HG02885 (cell line): Measurements from ENCODE around the gene TAF3.
"Not testable (repeated sequence)": the region's sequence is repeated elsewhere in the genome, so short reads cannot be mapped to it uniquely, and the experiment has no call there.

ENCODE experiments used
- ATAC-seq: cut with Tn5 transposase; IDR thresholded peaks from one replicate; pipeline ENCODE4 v1.9.1; 2021; ENCODE audit warnings: mild to moderate bottlenecking; ENCODE audit not compliant: unreplicated experiment, poor library complexity

The TAF3 gene

DNA sequence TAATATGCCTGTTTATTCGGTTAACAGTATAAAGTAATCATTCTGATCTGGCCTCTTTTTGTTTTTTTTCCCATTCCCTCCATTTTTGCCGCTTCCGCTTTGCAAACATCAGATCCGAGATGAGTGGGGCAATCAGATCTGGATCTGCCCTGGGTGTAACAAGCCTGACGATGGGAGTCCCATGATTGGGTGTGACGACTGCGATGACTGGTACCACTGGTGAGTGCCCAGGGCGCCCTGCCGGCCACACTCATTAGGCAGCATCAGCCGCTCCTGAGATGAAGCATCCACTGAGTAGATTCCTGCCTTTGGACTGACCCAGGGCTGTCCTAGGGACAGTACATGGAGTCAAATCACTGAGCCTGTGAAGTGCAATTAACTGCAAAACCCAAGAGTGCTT lies 195.3 kb downstream of the TAF3 start:
- ATAC-seq: no peak

DNA sequence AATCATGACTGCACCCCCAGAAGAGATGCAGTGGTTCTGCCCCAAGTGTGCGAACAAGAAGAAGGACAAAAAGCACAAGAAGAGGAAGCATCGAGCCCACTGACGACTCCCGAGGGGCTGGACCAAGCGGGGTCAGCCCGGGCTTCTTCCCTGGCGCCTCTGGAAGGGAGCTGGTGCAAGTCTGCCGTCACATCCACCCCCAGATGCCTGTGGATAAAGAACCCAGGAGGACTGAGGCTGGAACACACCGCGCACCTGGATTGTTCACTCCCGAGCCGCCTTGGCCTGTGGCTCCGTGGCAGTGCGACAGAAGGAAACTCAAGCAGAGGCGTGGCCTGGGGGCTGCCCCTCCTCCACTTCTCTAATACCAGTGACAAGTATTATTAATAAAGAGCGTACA lies 196.3 kb downstream of the TAF3 start:
- ATAC-seq: no peak

DNA sequence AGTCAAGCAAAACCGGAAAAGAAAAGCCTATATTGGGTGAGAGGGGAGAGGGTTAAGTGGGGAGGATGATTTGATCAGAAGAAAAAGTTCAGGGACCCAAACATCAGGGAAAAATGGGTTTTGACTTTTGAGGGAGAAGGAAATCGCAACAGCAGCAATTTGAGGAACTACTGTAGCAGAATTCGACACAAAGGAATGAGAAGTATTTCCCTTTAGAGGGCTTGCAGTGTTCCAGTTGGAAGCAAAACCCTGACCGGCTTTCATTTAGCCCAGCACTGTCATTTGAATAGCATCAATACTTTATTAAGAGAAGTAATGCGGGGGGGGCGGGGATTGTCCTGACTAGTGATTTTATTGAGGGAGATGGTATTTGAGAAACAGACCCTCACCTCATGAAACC lies 199.0 kb downstream of the TAF3 start:
- ATAC-seq: no peak

DNA sequence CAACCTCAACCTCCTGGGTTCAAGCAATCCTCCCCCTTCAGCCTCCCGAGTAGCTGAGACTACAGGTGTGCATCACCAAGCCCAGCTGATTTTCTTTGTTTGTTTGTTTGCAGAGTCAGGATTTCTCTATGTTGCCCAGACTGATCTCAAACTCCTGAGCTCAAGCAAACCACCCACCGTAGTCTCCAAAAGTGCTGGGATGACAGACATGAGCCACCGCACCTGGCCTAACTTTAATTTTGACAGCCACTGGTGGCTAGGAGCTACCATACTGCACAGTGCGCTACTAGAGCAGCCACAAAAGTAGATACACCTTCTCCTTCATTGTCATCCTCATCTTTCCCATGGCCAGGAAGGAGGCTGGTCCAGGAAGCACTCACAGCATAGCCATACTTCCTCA lies 205.0 kb downstream of the TAF3 start:
- ATAC-seq: no peak

DNA sequence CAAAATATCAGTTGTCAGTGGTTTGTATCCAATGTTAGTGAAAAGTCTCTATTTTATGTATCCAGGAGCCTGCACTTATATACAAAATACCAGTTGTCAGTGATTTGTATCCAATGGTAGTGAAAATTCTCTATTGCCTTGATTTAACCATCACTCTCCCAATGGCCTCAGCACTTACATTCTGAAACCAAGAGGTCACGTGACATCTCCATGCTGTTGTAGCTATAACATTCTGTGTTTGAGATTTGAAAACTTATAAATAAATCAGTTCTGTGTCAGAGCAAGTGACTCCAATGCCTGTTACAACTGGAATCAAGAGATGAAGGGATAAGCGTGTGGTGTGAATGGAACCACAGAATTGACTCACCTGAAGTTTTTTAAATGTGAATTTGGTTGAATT lies 205.5 kb downstream of the TAF3 start:
- no peak for ATAC-seq

DNA sequence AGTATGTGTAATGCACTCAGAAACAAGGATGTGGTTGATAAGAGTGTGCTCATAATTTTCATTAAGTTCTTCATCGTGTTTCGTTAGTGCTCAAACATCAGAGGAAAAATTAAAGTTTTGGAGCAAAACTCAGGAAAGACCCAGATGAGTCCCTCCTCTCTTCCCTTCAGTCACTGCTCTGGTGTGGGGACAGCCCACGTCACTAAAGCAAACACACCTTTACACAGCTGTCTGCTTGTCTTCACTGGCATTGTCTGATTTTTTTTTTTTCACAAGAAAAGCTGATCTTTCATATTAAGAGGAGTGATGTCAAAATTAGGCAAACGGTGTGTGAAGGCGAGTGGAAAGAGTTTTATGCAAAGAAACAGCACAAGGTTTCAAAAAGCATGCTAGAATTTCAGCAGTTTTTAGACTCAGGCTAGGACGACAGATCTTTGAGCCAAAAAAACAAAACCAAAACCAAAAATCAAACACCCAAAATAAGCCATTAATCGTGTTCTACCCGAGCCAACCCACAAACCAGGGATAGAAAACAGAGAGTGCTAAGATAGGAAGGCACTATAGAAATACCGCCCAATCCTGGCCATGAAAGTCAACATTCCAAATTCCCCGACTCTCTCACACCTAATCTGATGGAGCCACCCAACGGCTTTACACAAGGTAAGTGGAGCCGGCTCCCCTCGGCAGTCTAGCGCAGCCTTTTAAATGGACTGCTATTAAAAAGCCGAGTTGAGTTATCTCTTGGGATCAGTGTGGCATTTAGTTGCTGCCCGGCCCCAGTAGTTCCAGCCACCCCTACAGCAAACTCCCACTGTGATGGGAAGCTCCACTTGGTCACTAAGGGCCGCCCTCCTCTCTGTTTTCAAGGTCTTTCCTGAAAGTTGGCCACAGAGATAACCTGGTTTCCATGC lies 208.3 kb downstream of the TAF3 start:
- ATAC-seq: no peak

DNA sequence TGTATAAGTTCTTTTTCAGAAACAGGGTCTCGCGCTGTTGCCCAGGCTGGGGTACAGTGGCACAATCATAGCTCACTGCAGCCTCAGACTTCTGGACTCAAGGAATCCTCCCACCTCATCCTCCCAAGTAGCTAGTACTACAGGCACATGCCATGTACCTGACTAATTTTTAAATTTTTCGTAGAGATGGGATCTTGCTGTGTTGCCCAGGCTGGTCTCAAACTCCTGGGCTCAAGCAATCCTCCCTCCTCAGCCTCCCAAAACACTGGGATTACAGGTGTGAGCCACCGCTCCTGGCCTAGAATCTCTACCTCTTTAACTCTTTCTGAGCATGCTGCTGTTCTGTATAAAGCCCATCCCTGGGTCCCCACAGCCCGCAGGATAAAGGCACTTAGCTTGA lies 212.9 kb downstream of the TAF3 start:
- not testable (repeated sequence) for ATAC-seq

DNA sequence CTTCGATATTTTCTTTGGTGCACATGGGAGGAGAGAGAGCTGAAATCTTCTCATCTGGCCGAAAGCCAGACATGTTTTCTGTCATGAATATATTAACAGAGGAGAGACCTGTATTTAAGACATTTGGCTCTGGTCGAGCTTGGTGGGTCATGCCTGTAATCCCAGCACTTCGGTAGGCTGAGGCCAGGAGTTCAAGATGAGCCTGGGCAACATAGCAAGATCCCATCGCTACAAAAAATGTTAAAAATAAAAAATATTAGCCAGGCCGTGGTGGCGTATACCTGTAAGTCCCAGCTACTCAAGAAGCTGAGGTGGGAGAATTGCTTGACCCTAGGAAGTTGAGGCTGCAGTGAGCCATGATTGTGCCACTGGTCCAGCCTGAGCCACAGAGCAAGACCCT lies 214.3 kb downstream of the TAF3 start:
- ATAC-seq: no peak

DNA sequence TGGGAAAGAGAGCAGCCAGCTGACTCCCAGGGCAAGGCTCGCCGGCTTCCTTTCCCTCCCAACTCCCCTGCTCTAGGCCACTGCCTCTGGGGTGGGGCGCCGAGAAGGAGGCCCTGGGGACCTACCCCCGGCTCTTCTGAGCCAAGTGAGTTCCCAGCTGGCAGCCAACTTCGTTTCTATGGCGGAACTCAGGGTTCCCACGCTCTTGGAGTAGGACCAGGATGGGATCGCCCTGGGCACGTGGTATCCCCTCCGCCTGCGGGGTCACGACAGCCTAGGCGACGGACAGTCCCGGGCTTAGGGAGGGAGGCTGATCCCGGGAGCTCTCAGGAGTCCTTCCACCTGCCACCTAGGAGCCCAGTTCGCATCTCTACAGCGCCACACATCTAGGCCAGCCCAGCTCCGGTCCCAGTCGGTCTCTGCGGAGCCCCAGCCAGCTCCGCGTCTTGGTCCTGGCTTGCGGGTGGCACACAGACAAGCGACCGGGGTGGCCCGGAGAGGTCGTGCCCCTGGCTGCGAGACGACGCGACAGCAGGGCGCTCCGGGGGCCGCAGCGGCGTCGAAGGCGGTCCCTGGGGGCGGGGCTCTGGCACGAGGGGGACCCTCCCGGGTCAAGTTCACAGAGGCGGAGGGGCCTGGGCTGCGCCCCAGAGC lies 215.6 kb downstream of the TAF3 start:
- no peak for ATAC-seq

DNA sequence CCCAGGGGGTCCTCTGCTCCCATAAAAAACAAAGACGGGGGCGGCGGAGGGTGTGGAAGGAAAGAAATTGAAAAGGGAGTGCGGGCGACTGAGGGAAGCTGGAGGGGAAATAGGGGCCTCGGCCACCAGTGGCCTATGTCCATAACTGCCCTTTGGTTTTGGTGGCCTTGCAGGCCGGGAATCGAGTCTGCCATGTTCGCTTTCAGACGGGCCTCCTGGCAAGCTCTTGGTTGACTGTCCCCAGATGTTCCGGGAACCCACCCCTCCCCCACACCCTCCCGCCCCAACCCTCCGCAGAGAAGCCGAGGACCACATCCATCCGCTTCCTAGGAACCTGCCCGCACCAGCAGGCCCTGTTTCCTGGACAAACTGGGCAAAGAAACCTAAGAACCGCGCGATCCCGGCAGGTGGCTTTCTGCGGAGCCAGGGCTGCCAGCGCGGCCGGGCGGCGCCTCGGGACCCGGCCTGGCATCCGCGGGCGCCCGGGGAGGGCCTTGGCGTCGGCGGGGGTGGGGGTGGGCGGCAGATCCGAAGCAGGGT lies 216.2 kb downstream of the TAF3 start:
- no peak for ATAC-seq

DNA sequence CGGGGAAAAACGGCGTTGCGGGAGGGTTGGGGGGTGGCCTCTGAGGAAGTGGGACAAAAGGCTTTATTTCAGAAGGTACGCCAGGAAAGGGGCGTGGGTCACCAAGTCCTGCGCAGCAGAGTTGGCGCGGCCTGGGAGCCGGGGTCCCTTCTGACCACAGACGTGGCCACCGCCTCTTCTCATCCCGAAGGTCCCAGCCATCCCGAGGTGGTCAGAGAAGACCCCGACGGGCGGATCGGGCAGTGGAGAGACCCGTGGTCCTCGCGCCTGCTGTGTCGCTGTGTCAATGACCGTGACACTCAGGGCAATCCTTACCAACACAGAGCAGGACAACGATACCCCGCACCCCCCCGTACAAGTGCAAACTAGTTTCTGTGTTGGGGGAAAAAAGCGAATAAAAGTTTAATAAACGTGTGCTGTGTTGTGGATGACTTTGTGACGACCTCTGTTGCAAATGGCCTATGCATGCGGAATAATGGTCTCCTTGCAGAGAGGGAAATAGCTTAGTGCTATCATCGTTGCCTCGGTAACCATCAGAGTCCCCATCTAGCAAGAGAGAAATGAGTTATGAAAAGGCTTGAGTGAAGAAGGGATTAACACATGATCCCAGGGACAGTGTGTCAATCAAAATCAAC lies 216.8 kb downstream of the TAF3 start:
- ATAC-seq: no peak

DNA sequence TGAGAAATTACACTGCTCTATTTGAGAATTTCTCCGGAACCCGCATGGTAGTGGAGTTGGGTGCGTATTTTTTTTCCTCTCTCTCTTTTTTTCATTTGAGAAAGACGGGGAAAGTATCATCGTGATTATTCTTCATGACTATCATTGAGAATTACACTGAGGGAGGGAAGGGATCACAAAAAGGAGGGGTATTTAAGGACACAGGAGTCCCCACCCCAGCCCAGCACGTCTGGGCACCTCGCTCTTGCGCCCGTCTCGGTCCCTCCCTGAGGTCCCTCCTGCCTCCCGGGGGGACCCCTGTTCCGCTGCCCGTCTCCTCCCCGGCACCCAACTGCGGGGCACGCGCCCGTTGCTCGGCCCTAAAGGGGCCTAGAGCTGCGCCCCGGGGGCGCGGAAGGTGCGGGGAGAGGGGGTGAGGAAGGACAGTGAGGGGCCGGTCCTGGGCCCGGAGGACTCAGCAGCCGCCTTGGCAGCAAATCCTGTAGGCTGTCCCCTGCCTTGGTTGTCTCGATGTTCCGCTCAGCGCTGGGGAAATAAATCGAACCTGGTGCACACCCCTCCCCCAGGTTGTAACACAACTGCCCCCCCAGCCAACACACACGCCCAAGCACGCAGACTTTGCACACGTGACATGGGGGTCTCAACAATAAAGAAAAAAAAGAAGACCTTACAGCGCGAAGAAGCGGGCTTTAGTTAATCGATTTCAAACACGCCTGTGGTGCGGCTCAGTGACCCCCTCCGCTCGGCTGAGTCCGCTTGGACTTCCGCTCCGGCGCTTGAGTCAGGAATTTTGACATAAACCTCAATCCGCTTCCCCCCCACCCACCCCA lies 217.6 kb downstream of the TAF3 start:
- ATAC-seq: no peak

DNA sequence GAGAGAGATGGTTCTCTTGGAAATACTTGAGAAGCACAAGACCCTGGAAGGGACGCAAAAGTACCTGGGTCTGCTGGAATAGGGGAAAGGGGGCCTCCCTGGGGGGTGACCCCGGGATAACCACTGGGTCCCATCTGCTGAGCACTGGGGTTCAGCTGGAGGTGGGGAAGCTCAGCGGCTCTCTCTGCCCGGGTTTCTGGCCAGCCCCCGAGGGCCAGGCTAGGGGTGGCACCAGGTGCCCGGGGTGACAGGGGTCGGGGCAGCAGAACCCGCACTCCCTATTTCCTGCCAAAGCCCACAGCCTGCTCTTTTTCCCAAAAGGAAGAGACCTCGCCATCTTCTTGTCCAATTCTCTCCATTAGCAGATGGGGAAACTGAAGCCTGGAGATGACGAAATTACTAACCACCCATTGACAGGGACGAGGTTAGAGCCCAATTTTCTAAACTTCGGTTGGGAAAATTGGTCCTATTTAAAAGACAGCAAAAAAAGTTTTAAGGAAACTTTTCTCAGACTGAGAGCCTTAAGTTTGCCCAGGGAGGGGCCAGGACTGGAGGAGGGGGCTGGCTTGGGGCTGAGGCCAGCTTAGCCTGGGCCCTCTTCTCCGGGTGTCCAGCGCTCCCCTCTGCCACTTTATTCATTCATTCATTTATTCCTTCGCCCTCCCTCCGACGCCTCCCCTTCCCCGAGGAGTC lies 218.3 kb downstream of the TAF3 start:
- ATAC-seq: no peak

DNA sequence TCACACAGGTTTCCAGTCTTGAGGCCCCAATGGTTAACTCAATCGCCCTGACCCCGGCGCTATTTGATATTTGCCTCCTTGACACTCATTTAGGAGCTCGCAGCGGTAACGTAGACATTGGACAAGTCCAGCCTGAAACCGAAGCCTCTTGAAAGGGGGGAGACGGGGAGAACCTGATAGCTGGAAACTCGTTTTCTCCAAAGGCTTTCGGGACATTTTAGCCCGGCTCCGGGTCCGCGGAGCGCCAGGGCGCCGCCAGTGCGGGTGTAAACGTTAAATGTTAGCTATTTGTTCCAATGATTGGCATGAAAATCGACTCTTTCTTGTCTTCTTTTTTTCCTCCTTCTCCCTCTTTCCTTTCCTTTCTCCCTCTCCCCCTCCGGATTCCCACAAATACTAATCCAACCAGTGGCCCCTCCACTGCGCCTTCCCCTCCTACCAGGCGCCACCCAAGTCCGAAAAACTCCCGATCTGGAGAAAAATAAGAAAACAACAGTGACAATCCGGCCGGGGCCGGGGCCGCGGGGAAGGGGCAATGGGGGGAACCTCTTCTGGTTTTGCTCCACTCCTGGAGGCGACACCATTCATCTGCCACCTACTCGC lies 219.0 kb downstream of the TAF3 start:
- no peak for ATAC-seq

DNA sequence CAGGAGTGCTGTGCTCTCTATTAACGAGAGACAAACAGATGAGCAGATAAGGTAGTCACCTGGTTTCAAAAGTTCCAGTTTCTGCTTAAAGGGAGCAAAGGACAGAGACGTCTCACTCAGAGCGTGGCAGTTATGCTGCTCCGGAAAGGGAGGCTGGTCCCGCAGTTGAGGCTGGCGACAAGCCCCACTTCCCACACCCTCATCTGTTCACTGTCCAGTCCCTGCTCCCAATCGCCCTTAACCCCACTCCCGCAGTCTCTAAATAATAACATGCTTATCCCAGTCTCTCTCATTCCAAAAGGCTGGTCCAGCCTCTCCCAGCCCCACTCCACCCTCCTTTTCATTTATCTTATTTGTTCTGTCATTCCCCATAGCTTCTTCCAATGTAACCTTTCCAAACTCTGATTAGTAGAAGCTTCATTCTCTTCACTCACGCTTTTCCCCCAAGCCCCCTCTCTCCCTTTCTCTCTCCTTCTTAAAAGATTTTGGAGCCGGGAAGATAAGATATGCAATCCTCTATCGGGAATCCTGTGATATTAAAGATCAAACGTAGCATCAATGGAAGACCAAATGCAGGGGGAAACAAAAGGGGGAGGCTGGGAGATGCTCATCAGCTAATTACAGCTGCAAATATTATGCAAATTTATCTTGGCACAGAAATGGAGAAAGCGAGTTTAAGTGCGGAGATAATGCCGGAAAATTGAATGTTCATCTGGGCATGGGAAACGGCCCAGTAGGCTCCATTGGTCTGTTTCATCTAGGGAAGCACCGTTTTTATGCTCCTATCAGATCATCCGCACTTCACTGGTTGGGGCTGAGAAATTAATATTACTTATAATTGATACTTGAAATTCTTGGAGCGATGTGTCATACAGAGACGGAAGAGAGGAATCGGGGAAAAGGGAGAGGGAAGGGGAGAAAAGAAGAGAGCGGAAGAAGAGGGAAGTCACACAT lies 219.9 kb downstream of the TAF3 start:
- no peak for ATAC-seq

DNA sequence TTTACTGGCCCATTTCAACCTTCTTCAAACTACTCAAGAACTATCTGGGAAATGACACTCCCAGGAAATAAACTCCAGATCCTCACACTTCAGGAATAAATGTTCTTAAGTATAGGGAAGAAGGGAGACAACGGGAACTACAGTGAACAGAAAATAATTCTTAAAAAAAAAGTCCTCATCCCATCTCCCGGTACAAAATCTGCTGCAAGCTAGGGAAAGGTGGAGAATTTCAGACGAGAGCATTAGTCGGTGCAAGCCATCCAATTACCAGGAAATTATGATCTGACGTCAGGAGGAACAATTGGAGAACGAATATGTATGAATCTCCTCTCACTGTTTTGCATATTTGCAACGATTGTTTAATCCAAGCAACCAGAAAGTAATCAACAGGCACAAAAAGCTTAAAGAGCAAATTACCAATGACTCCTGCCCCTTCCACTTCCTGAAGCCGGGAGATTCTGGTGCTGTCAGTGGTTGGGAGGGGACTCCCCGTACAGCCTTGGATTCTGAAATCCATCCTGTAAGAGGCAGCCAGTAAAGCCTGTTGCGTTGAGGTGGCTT lies 221.1 kb downstream of the TAF3 start:
- ATAC-seq: no peak

DNA sequence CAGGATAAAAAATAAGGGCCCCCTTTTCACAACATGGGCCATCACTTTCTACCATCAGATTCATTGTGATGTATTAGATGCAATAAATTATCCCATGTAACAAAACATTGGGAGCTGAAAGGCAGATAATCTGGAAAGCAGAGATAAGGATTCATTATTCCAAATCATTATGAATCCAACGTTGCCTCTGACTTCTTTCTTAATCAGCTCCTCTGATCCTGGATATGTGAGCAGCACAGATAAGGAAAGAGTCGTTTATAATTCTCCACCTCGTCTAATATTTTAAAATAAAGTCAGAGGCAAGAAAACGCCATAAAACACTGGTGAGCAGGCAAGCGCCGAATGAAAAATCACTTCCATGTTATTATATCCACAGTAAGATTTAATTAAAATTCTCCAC lies 222.3 kb downstream of the TAF3 start:
- ATAC-seq: no peak
